ENCODE results near the gene UBE2G1.

Gene UBE2G1

DNA sequence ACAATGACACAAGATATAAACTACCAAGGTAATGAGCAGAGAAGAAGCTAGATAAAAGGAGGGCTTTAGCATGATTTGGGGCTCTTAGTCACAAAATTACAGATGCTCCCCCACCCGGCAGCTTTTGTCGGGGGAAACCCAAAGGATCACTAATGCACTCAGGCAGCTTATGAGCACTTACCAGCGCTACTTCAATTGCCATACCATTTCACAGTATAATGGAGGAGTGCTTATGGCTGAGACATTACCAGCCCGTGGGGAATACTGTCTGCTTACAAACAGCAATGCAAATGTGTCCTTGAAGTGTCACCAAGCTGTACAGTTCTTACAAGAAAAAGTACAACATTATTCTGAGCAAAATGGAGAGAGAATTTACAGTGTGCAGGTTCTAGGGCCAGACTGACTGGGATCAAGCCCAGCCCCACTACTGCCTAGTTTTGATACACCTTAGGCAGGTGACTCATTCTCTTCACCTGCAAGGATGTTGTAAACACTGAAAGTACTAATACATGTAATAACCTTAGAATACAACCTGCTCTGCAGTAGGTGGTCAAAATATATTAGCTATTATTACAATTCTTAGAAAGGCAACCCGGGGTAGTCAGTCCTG, 119.0 kb downstream of the UBE2G1 start:
- DNase-seq = no peak
- no peaks in the 10 kb centered on the region for H3K9me2 ChIP-seq (replicated peaks; ENCODE audit: insufficient read depth, low read length)
- H3K4me2 ChIP-seq (ENCODE audit: low read depth, low read length) = no peak overlapping the region

DNA sequence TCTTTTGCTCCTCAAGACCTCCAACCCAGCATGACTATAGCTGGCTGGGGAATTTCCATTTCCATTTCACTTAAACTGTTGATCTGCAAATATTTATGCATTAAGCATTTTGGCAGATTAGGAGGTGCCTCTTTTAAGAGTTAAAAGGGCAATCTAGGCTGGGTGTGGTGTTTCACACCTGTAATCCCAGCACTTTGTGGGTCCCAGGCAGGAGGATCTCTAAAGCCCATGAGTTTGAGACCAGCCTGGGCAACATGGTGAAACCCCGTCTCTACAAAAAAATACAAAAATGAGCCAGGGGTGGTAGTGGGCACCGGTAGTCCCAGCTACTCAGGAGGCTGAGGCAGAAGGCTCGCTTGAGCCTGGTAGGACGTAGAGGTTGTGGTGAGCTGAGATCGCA, 119.8 kb downstream of the UBE2G1 start:
- no peak for DNase-seq
- H3K4me3 ChIP-seq (ENCODE audit: low read length) = no peak overlapping the region
- no peak overlapping the region for H3K27ac ChIP-seq (ENCODE audit: low read length)
- TF ChIP-seq, protein P1, sequence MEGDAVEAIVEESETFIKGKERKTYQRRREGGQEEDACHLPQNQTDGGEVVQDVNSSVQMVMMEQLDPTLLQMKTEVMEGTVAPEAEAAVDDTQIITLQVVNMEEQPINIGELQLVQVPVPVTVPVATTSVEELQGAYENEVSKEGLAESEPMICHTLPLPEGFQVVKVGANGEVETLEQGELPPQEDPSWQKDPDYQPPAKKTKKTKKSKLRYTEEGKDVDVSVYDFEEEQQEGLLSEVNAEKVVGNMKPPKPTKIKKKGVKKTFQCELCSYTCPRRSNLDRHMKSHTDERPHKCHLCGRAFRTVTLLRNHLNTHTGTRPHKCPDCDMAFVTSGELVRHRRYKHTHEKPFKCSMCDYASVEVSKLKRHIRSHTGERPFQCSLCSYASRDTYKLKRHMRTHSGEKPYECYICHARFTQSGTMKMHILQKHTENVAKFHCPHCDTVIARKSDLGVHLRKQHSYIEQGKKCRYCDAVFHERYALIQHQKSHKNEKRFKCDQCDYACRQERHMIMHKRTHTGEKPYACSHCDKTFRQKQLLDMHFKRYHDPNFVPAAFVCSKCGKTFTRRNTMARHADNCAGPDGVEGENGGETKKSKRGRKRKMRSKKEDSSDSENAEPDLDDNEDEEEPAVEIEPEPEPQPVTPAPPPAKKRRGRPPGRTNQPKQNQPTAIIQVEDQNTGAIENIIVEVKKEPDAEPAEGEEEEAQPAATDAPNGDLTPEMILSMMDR (IDR thresholded peaks at IDR 0.05; ENCODE audit: low read length) = no peak
- peaks cover 6% of the 10 kb centered on the region; the same call in 1 of the 2 replicates for H3K4me1 ChIP-seq (ENCODE audit: low read length)
- no peaks in the 10 kb centered on the region; the same call in 1 of the 2 replicates for H4K20me1 ChIP-seq (ENCODE audit: insufficient read depth, low read length)
- H3K9me2 ChIP-seq (replicated peaks; ENCODE audit: insufficient read depth, low read length) = no peaks in the 10 kb centered on the region
- no peak overlapping the region for H2AFZ ChIP-seq (ENCODE audit: low read length)
- no peaks in the 10 kb centered on the region for H3K36me3 ChIP-seq (replicated peaks; ENCODE audit: insufficient read depth, low read length)
- no peaks in the 10 kb centered on the region for H3F3A ChIP-seq (ENCODE audit: insufficient read depth, low read length)
- H3K79me2 ChIP-seq (ENCODE audit: low read length) = peaks cover 80% of the 10 kb centered on the region
- no peaks in the 10 kb centered on the region for H3K27me3 ChIP-seq (replicated peaks; ENCODE audit: insufficient read depth, low read length)
- H3K4me2 ChIP-seq (ENCODE audit: low read depth, low read length) = no peak overlapping the region
- no peak overlapping the region for H3K9ac ChIP-seq (ENCODE audit: low read length)
- H3K9me3 ChIP-seq (replicated peaks; ENCODE audit: insufficient read depth, low read length) = no peaks in the 10 kb centered on the region

More for the DNA sequence above, 119.0 kb downstream of the UBE2G1 start:
- Histone ChIP-seq H3K4me3 (ENCODE audit: low read length) (no peak overlapping the region), H3K27ac (ENCODE audit: low read length) (no peak overlapping the region), H3K4me1 (ENCODE audit: low read length) (peaks cover 6% of the 10 kb centered on the region; the same call in 1 of the 2 replicates), H3F3A (ENCODE audit: insufficient read depth, low read length) (no peaks in the 10 kb centered on the region), H4K20me1 (ENCODE audit: insufficient read depth, low read length) (no peaks in the 10 kb centered on the region; the same call in 1 of the 2 replicates), H3K9ac (ENCODE audit: low read length) (no peak overlapping the region), H3K27me3 (replicated peaks; ENCODE audit: insufficient read depth, low read length) (no peaks in the 10 kb centered on the region), H3K36me3 (replicated peaks; ENCODE audit: insufficient read depth, low read length) (no peaks in the 10 kb centered on the region), H3K79me2 (ENCODE audit: low read length) (peaks cover 88% of the 10 kb centered on the region), H2AFZ (ENCODE audit: low read length) (no peak overlapping the region), H3K9me3 (replicated peaks; ENCODE audit: insufficient read depth, low read length) (no peaks in the 10 kb centered on the region)
- TF ChIP-seq, protein P1 (IDR thresholded peaks at IDR 0.05; ENCODE audit: low read length) = no peak
- TF ChIP-seq EZH2 (optimal IDR thresholded peaks at IDR 0.05; ENCODE audit: low read depth, low read length) (no peak), EZH2phosphoT487 (IDR thresholded peaks at IDR 0.05; ENCODE audit: low read length) (no peak)

DNA sequence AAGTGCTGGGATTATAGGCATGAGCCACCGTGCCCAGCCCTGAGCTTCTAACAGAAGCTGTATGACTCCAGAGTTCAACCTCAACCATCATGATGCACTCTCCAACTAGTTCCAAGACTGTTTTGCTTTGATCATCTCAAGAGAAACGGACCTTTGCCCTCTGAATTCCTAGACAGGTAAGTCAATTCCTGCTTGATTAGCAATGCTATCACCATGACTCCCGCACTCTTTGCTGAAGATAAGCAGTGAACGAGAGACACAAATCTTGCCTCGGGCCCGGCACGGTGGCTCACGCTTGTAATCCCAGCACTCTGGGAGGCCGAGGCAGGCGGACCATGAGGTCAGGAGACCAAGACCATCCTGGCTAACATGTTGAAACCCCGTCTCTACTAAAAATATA, 124.9 kb downstream of the UBE2G1 start:
- Histone ChIP-seq H3K36me3 (replicated peaks; ENCODE audit: insufficient read depth, low read length) (peaks cover 4% of the 10 kb centered on the region; the same call in 1 of the 2 replicates), H3K79me2 (ENCODE audit: low read length) (peaks cover 36% of the 10 kb centered on the region), H3K4me1 (ENCODE audit: low read length) (no peaks in the 10 kb centered on the region), H4K20me1 (ENCODE audit: insufficient read depth, low read length) (no peaks in the 10 kb centered on the region), H3K9me3 (replicated peaks; ENCODE audit: insufficient read depth, low read length) (no peaks in the 10 kb centered on the region), H2AFZ (ENCODE audit: low read length) (no peak overlapping the region), H3K27ac (ENCODE audit: low read length) (no peak overlapping the region), H3F3A (ENCODE audit: insufficient read depth, low read length) (no peaks in the 10 kb centered on the region; the same call in 1 of the 2 replicates), H3K9ac (ENCODE audit: low read length) (no peak overlapping the region), H3K4me3 (ENCODE audit: low read length) (no peak overlapping the region), H3K9me2 (replicated peaks; ENCODE audit: insufficient read depth, low read length) (no peaks in the 10 kb centered on the region), H3K4me2 (ENCODE audit: low read depth, low read length) (no peak overlapping the region), H3K27me3 (replicated peaks; ENCODE audit: insufficient read depth, low read length) (no peaks in the 10 kb centered on the region)
- TF ChIP-seq, protein P1 (IDR thresholded peaks at IDR 0.05; ENCODE audit: low read length) = no peak
- TF ChIP-seq EZH2 (optimal IDR thresholded peaks at IDR 0.05; ENCODE audit: low read depth, low read length) (no peak), EZH2phosphoT487 (IDR thresholded peaks at IDR 0.05; ENCODE audit: low read length) (no peak)
- no peak for DNase-seq

All from MM.1S (cell line).